ENCODE data around the gene LCE1C.

The LCE1C gene

GRCh38 chr1:152760551-152761190 lies 45.8 kb downstream of the LCE1C start:
- no peak for DNase-seq (ENCODE audit: low read depth in 4 of 4, low spot score in 1 of 4)

GRCh38 chr1:152759453-152760173 lies 46.8 kb downstream of the LCE1C start:
- no peak for DNase-seq (ENCODE audit: low read depth in 4 of 4, low spot score in 1 of 4)

GRCh38 chr1:152758636-152759035 lies 47.8 kb downstream of the LCE1C start:
- no peak for DNase-seq (ENCODE audit: low read depth in 4 of 4, low spot score in 1 of 4)

DNA sequence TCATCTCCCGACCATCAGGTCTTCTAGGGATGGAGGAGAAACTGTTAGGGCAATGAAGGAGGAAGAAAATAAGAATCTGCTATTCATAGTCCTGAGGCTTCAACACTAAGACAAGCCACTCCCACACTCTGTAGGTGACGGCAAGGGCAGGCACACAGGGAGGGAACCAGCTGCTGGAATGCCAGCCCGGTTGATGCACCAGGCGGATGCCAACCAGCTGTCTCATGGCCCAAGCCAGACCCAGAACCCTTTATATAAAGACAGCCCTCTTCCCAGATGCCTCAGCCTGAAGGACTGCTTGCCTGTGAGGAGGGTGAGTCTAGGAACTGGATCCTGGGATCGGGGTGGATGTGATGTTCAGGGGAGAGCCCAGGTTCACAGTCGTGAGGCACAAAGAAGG lies 48.7 kb downstream of the LCE1C start, which contains the start of gene KPRP:
KPRP (plus strand) TSS at position 279 of the 400 bp plus-strand sequence. CDS start 1,564 bp downstream, outside the sequence.
- DNase-seq (ENCODE audit: low read depth in 4 of 4, low spot score in 1 of 4), result no peak

DNA sequence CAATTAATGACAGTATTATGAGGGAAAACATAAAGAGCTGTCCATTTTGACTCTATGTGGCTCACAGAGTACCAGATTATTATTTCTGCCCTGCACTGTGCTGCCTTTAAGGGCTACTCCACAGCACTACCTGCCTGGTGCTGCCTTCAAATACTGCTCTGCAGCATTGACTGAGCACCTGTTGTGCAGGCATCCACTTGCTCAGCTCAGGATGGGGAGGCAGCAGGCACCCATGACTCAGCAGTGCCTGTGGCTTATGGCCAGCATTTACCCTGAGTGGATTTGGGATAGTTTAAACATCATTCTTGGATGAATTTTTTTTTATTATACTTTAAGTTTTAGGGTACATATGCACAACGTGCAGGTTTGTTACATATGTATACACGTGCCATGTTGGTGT lies 49.6 kb downstream of the LCE1C start:
- DNase-seq (ENCODE audit: low read depth in 4 of 4, low spot score in 1 of 4), result no peak

Measured in stimulated activated CD4-positive, alpha-beta T cell treated with anti-CD3 and anti-CD28 coated beads, Interleukin-1b, Interleukin-23, amount 100 ng/mL, for 24 hours (primary cell).